ENCODE measurements around the gene DTWD1.
A peak's percentile ranks its signal among the peaks of the same experiment; 100 is the strongest.

DTWD1 gene

DNA sequence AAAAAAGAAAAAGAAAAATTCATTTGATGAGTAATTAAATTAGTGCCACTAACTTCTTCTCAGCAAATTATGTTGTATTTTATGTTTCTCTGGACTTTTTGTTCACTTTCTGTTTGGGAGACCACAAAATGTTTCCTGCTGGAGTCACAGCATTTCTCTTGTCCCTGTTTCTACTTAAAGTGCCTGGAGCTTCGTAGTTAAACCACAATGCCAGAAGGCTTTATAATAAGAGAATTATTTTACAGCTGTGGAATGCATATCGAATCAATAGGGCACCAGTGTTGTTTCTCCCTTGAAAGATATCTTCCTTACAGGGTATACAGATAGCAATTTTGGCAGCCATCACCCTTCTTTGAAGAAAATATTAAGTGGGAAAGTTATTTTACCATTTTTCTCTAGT, 3.2 kb downstream of the DTWD1 start:
- peak overlapping the region; percentile 57 for H3K4me3 ChIP-seq (replicated peaks; ENCODE audit: low read depth, low read length)
- TF ChIP-seq, protein P1, sequence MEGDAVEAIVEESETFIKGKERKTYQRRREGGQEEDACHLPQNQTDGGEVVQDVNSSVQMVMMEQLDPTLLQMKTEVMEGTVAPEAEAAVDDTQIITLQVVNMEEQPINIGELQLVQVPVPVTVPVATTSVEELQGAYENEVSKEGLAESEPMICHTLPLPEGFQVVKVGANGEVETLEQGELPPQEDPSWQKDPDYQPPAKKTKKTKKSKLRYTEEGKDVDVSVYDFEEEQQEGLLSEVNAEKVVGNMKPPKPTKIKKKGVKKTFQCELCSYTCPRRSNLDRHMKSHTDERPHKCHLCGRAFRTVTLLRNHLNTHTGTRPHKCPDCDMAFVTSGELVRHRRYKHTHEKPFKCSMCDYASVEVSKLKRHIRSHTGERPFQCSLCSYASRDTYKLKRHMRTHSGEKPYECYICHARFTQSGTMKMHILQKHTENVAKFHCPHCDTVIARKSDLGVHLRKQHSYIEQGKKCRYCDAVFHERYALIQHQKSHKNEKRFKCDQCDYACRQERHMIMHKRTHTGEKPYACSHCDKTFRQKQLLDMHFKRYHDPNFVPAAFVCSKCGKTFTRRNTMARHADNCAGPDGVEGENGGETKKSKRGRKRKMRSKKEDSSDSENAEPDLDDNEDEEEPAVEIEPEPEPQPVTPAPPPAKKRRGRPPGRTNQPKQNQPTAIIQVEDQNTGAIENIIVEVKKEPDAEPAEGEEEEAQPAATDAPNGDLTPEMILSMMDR (IDR thresholded peaks at IDR 0.05; ENCODE audit: low read depth, low read length, missing control alignments): no peak
- DNase-seq (ENCODE audit: extremely low read depth, low read depth): no peak

DNA sequence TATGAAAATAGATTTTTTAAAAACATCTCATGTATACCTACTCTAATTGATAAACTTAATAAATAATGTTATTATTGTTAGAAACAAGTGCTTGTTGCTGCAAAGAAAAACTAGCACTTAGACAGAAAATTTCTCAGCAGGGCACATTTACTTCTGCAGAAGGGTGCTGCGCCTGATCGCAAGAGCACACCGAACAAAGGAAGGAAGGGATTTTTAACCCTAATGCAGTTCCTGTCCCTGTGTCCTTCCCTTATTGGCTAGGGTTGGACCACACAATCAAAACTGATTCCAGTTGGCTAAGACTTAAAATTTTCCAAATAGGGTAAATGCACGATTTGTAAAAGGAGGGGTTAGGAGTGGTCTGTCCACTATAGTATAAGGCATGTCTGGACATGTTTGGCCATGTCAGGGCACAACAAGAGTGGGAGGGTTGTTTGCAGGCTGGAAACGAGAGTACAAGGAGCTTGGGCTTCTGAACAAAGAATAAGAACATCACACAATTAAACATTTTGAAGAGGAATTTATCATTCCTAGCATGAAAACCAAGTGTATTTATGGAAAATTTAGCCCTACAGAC, 4.7 kb downstream of the DTWD1 start:
- peak; percentile 44 for DNase-seq (ENCODE audit: extremely low read depth, low read depth)
- TF ChIP-seq, protein P1 (IDR thresholded peaks at IDR 0.05; ENCODE audit: low read depth, low read length, missing control alignments): no peak
- H3K4me3 ChIP-seq (replicated peaks; ENCODE audit: low read depth, low read length): no peak overlapping the region

DNA sequence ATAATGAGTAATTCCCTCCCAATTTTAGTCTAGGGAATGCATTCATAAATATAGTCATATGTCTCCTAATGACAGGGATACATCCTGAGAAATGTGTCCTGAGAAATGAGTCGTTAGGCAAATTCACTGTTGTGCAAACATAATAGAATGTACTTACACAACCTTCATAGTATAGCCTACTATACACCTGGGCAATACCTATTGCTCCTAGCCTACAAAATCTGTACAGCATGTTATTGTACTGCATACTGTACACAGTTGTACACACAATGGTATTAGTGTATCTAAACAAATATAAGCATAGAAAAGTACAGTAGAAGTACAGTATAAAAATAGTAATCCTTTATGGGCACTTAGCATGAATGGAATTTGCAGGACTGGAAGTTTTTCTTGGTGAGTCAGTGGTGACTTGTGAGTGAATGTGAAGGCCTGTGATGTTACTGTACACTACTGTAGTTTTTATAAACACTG, 6.6 kb downstream of the DTWD1 start:
- TF ChIP-seq, protein P1 (IDR thresholded peaks at IDR 0.05; ENCODE audit: low read depth, low read length, missing control alignments): no peak
- H3K4me3 ChIP-seq (replicated peaks; ENCODE audit: low read depth, low read length): no peak overlapping the region
- peak; percentile 88 for DNase-seq (ENCODE audit: extremely low read depth, low read depth)

DNA sequence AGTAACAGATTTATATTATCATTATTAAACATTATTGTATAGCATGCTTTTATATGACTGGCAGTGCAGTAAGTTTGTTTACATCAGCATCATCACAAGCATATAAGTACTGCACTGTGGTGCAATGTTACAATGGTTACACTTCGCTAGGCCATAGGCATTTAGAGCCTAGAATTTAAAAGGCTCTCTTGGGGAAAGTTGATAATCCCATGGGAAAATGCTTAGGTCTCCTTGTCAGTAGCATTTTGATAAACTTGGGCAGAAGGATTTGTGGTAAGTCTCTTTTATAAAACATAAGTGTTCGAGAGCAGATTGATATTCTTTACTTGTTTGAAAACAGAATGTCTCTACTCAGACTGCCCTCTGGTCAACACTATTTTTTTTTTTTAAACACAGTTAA, 7.5 kb downstream of the DTWD1 start:
- no peak overlapping the region for H3K4me3 ChIP-seq (replicated peaks; ENCODE audit: low read depth, low read length)
- TF ChIP-seq, protein P1 (IDR thresholded peaks at IDR 0.05; ENCODE audit: low read depth, low read length, missing control alignments): no peak
- DNase-seq (ENCODE audit: extremely low read depth, low read depth): no peak

DNA sequence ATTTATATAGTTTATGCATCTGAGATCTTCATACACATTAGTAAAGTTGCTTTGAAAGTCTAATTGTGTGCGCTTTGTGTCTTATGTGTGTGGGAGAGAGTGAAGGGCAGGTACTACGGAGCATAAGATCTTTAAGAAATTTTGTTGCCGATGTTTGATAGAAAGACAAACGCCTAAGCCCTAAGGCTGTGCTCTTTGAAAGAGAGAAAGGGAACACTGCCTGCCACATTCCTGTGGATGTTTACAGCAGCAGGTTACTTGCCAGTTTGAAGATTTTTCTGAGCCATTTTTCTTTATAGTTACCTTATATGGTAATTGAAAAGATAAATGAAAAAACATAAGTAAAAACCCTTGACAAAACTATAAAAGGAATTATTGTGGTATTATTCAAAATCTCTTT, 17.0 kb downstream of the DTWD1 start:
- no peak overlapping the region for H3K4me3 ChIP-seq (replicated peaks; ENCODE audit: low read depth, low read length)
- TF ChIP-seq, protein P1 (IDR thresholded peaks at IDR 0.05; ENCODE audit: low read depth, low read length, missing control alignments): no peak
- DNase-seq (ENCODE audit: extremely low read depth, low read depth): no peak

DNA sequence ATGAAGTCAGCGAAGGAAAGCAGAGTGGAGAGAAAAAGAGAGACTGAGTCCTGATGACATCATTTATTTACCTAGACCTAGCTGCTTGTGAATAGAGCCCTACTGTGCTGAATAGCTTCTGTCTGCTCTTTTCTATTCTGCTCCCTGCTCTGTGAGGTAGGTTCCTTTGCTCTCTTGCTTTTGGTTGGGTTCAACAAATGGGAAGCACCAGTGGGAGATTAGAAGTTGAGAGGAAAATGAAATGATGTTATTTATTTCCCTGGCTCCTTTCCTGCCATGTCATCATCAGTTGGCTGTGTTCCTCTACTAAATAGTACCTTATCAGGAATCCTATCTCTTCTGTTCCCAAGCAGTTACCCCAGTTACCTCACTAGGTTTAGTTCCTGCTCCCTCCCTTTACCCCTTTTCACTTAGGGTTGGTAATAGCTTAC, 23.5 kb downstream of the DTWD1 start:
- H3K4me3 ChIP-seq (replicated peaks; ENCODE audit: low read depth, low read length): no peak overlapping the region
- DNase-seq (ENCODE audit: extremely low read depth, low read depth): no peak
- TF ChIP-seq, protein P1 (IDR thresholded peaks at IDR 0.05; ENCODE audit: low read depth, low read length, missing control alignments): no peak

DNA sequence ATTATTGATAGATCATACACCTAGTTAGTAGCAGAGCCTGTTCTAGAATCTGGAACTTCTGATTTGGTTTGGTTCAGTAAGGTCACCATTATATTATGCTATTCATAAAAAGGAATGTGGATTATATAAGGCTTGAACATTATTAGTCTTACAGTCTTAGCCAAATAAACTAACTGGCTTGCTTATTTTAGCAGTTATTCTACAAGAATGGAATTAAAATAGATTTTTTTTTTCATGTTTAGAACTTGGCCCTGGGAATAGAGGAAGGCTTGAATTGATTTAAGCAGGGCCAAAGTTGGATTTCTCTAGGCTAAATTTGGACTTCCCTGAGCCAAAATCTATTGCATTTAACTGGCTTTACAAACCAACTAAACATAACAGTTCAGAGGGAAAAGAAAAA, 24.4 kb downstream of the DTWD1 start:
- no peak overlapping the region for H3K4me3 ChIP-seq (replicated peaks; ENCODE audit: low read depth, low read length)
- TF ChIP-seq, protein P1 (IDR thresholded peaks at IDR 0.05; ENCODE audit: low read depth, low read length, missing control alignments): no peak
- DNase-seq (ENCODE audit: extremely low read depth, low read depth): no peak
